ENCODE data around the gene RNLS. TPM values are rescaled to one million over a fixed set of nuclear protein-coding genes. Genes with fewer than 3 reads are reported as not detected.

The RNLS gene
- total RNA-seq, 3 donors from 2014 or later, result 9.8 to 12.1 (median 11.8) TPM

GRCh38 chr10:88409236-88409635, 173.9 kb downstream of the RNLS start:
- Histone ChIP-seq H3K4me3 (no peak overlapping the region), H3K4me1 (ENCODE audit: low read depth) (no peaks in the 10 kb centered on the region), H3K36me3 (ENCODE audit: low read depth) (no peaks in the 10 kb centered on the region), H3K9me3 (no peaks in the 10 kb centered on the region)
- intact Hi-C loops (cut with DNase I, micrococcal nuclease), result loop anchor here in 1 of 2 donors (10.0 kb wide), 1 partner anchor 146 kb away; no protein-coding TSS in a partner anchor
- no peak for TF ChIP-seq CTCF (IDR thresholded peaks at IDR 0.05)
- DNase-seq (no peak), ATAC-seq (no peak)

GRCh38 chr10:88408096-88408495, 175.0 kb downstream of the RNLS start:
- intact Hi-C loops (cut with DNase I, micrococcal nuclease), result loop anchor here in 1 of 2 donors (10.0 kb wide), 1 partner anchor 147 kb away; no protein-coding TSS in a partner anchor

GRCh38 chr10:88404133-88404532, 179.0 kb downstream of the RNLS start:
- Histone ChIP-seq H3K9me3 (no peaks in the 10 kb centered on the region), H3K4me1 (ENCODE audit: low read depth) (no peaks in the 10 kb centered on the region), H3K36me3 (ENCODE audit: low read depth) (no peaks in the 10 kb centered on the region), H3K4me3 (no peak overlapping the region)
- intact Hi-C loops (cut with DNase I, micrococcal nuclease), result loop anchor here in 1 of 2 donors (10.0 kb wide), 1 partner anchor 151 kb away; no protein-coding TSS in a partner anchor
- no peak for ATAC-seq
- DNase-seq, result no peak
- no peak for TF ChIP-seq CTCF (IDR thresholded peaks at IDR 0.05)

More at GRCh38 chr10:88408096-88408495, 175.0 kb downstream of the RNLS start:
- Histone ChIP-seq H3K4me3 (no peak overlapping the region), H3K9me3 (no peaks in the 10 kb centered on the region), H3K4me1 (ENCODE audit: low read depth) (no peaks in the 10 kb centered on the region), H3K36me3 (ENCODE audit: low read depth) (no peaks in the 10 kb centered on the region)
- no peak for TF ChIP-seq CTCF (IDR thresholded peaks at IDR 0.05)
- DNase-seq (no peak), ATAC-seq (no peak)

GRCh38 chr10:88401671-88402347, 181.3 kb downstream of the RNLS start:
- Histone ChIP-seq H3K4me1 (ENCODE audit: low read depth) (no peaks in the 10 kb centered on the region), H3K9me3 (no peaks in the 10 kb centered on the region), H3K4me3 (no peak overlapping the region), H3K36me3 (ENCODE audit: low read depth) (no peaks in the 10 kb centered on the region)
- intact Hi-C loops (cut with DNase I, micrococcal nuclease), result loop anchor here in 1 of 2 donors (10.0 kb wide), 1 partner anchor 153 kb away; no protein-coding TSS in a partner anchor
- ATAC-seq, result no peak
- TF ChIP-seq CTCF (IDR thresholded peaks at IDR 0.05), result no peak
- no peak for DNase-seq

GRCh38 chr10:88399240-88399639, 183.9 kb downstream of the RNLS start:
- ATAC-seq, result no peak
- no peak overlapping the region for H3K4me3 ChIP-seq
- intact Hi-C loops (cut with DNase I, micrococcal nuclease), result no loop called here
- H3K36me3 ChIP-seq (ENCODE audit: low read depth), result no peaks in the 10 kb centered on the region
- peaks cover 18% of the 10 kb centered on the region for H3K9me3 ChIP-seq
- no peaks in the 10 kb centered on the region for H3K4me1 ChIP-seq (ENCODE audit: low read depth)
- no peak for TF ChIP-seq CTCF (IDR thresholded peaks at IDR 0.05)
- DNase-seq, result no peak

Measured in mucosa of descending colon (tissue), 3 donors.